NCI-H226 (cell line): Measurements from ENCODE around the gene ABHD4.
A peak's percentile ranks its signal among the peaks of the same experiment; 100 is the strongest.
"Not testable (repeated sequence)": the region's sequence is repeated elsewhere in the genome, so short reads cannot be mapped to it uniquely, and the experiment has no call there.

Experiments used
- DNase-seq: peaks from one replicate; pipeline ENCODE4 v3.0.0-alpha.2; 2015

ABHD4 gene

GRCh38 chr14:22630066-22630465, 32.0 kb downstream of the ABHD4 start:
- no peak for DNase-seq

GRCh38 chr14:22630486-22630885, 32.4 kb downstream of the ABHD4 start:
- DNase-seq, result no peak

GRCh38 chr14:22634233-22634900, 36.3 kb downstream of the ABHD4 start:
- no peak for DNase-seq

GRCh38 chr14:22635980-22636379, 37.9 kb downstream of the ABHD4 start:
- not testable (repeated sequence) for DNase-seq

GRCh38 chr14:22640192-22640591, 42.1 kb downstream of the ABHD4 start:
- DNase-seq, result no peak

GRCh38 chr14:22641846-22642245, 43.7 kb downstream of the ABHD4 start:
- DNase-seq, result no peak

GRCh38 chr14:22644305-22644635, 46.2 kb downstream of the ABHD4 start, which contains the start of gene OR6J1:
OR6J1 (minus strand) TSS chr14:22644352; CDS start chr14:22634811, 9,541 bp downstream.
- DNase-seq, result no peak

- DNase-seq, result peak; percentile 64
These were observed 48.6 kb downstream of the ABHD4 start for GRCh38 chr14:22646570-22647254.

GRCh38 chr14:22648506-22648905, 50.4 kb downstream of the ABHD4 start:
- DNase-seq, result no peak

- DNase-seq, result no peak
These were observed 52.1 kb downstream of the ABHD4 start for GRCh38 chr14:22650046-22650739.

- no peak for DNase-seq
These were observed 52.9 kb downstream of the ABHD4 start for GRCh38 chr14:22650960-22651521.

- DNase-seq, result no peak
These were observed 53.5 kb downstream of the ABHD4 start for GRCh38 chr14:22651586-22651985.

GRCh38 chr14:22653012-22653621, 55.0 kb downstream of the ABHD4 start:
- DNase-seq, result peak; percentile 66

- DNase-seq, result no peak
These were observed 58.1 kb downstream of the ABHD4 start for GRCh38 chr14:22656226-22656625.

GRCh38 chr14:22656945-22657731, 59.0 kb downstream of the ABHD4 start:
- DNase-seq, result peak; percentile 42

GRCh38 chr14:22657861-22658260, 59.8 kb downstream of the ABHD4 start:
- no peak for DNase-seq

- DNase-seq, result no peak
These were observed 60.8 kb downstream of the ABHD4 start for GRCh38 chr14:22658946-22659345.

- no peak for DNase-seq
These were observed 62.6 kb downstream of the ABHD4 start for GRCh38 chr14:22660654-22661053.
